Neural cell (in vitro differentiated cells): ENCODE measurements around the gene AUNIP. TPM values are rescaled to one million over a fixed set of nuclear protein-coding genes. Genes with fewer than 3 reads are reported as not detected.

Experiments used
- H2AFZ ChIP-seq: fragments of 200-600, 300-800 bp; sonication (generic), shearing (Covaris generic); 2 replicates; pipeline ENCODE4 v1.6.0; 2014; ENCODE audit warnings: low read depth, mild to moderate bottlenecking, antibody characterized with exemption, low read length, moderate library complexity
- H3F3A ChIP-seq: fragments of 200-600 bp; shearing (Covaris generic); 2 replicates; pipeline ENCODE4 v1.6.1; 2016; ENCODE audit warnings: mild to moderate bottlenecking, moderate library complexity, mixed read lengths, antibody characterized with exemption, low read length; ENCODE audit not compliant: insufficient read depth, poor library complexity, severe bottlenecking
- H3K27ac ChIP-seq: fragments of 200-600, 300-800 bp; sonication (generic), shearing (Covaris generic); 2 replicates; pipeline ENCODE4 v1.5.1; 2014; ENCODE audit warnings: mild to moderate bottlenecking, low read length, moderate library complexity
- H3K27me3 ChIP-seq: fragments of 300-800, 200-600 bp; sonication (generic), shearing (Covaris generic); 2 replicates; pipeline ENCODE4 v1.6.0; 2014; ENCODE audit warnings: mild to moderate bottlenecking, low read depth, low read length, moderate library complexity; ENCODE audit not compliant: insufficient read depth
- H3K36me3 ChIP-seq: fragments of 300-800, 200-600 bp; sonication (generic), shearing (Covaris generic); 2 replicates; pipeline ENCODE4 v1.5.1; 2014; ENCODE audit warnings: mild to moderate bottlenecking, antibody characterized with exemption, low read length, moderate library complexity; ENCODE audit not compliant: insufficient read depth
- H3K4me2 ChIP-seq: fragments of 300-800, 200-600 bp; sonication (generic), shearing (Covaris generic); 2 replicates; pipeline ENCODE4 v1.6.0; 2014; ENCODE audit warnings: mild to moderate bottlenecking, low read length
- H3K4me3 ChIP-seq: fragments of 300-800, 200-600 bp; sonication (generic), shearing (Covaris generic); 2 replicates; pipeline ENCODE4 v1.5.1; 2014; ENCODE audit warnings: mild to moderate bottlenecking, low read length, moderate library complexity
- H3K79me2 ChIP-seq: fragments of 200-600 bp; shearing (Covaris generic); replicated peaks from 2 replicates; pipeline ENCODE4 v1.6.0; 2014; ENCODE audit warnings: mild to moderate bottlenecking, low read length, moderate library complexity; ENCODE audit not compliant: insufficient read depth
- H3K9ac ChIP-seq: fragments of 300-800, 200-600 bp; sonication (generic), shearing (Covaris generic); 2 replicates; pipeline ENCODE4 v1.6.1; 2016; ENCODE audit warnings: mild to moderate bottlenecking, low read length, mixed read lengths
- H3K9me2 ChIP-seq: fragments of 200-600 bp; shearing (Covaris generic); 2 replicates; pipeline ENCODE4 v1.6.1; 2016; ENCODE audit warnings: mild to moderate bottlenecking, low read length, mixed read lengths; ENCODE audit not compliant: insufficient read depth
- H3K9me3 ChIP-seq: fragments of 200-600, 300-800 bp; sonication (generic), shearing (Covaris generic); 2 replicates; pipeline ENCODE4 v1.6.1; 2016; ENCODE audit warnings: mild to moderate bottlenecking, mixed run types, low read length, moderate library complexity, mixed read lengths
- H4K20me1 ChIP-seq: fragments of 200-600 bp; shearing (Covaris generic); 2 replicates; pipeline ENCODE4 v1.6.1; 2016; ENCODE audit warnings: mild to moderate bottlenecking, mixed run types; ENCODE audit not compliant: insufficient read depth
- EP300 ChIP-seq: fragments of 450-650 bp; conservative IDR thresholded peaks from 2 replicates; pipeline ENCODE4 v1.6.1; 2014; ENCODE audit warnings: antibody characterized with exemption, mild to moderate bottlenecking, moderate library complexity; ENCODE audit not compliant: poor library complexity, severe bottlenecking
- EZH2 ChIP-seq: fragments of 200-600, 300-800 bp; shearing (Covaris generic), sonication (generic); IDR thresholded peaks from 2 replicates; pipeline ENCODE4 v1.6.1; 2014; ENCODE audit warnings: antibody characterized with exemption, low read length, borderline replicate concordance, mild to moderate bottlenecking; ENCODE audit not compliant: insufficient read depth, poor library complexity, severe bottlenecking
- MXI1 ChIP-seq: fragments of 450-650 bp; conservative IDR thresholded peaks from 2 replicates; pipeline ENCODE4 v1.6.1; 2014; ENCODE audit warnings: antibody characterized with exemption, mild to moderate bottlenecking; ENCODE audit not compliant: poor library complexity, severe bottlenecking
- POLR2AphosphoS5 ChIP-seq: IDR thresholded peaks from 2 replicates; pipeline ENCODE4 v1.6.1; 2012
- RAD21 ChIP-seq: fragments of 450-650 bp; conservative IDR thresholded peaks from 2 replicates; pipeline ENCODE4 v1.6.1; 2014; ENCODE audit warnings: antibody characterized with exemption, mild to moderate bottlenecking, moderate library complexity
- REST ChIP-seq: IDR thresholded peaks from 2 replicates; pipeline ENCODE4 v1.6.1; 2012; ENCODE audit warnings: borderline replicate concordance
- SMC3 ChIP-seq: fragments of 450-650 bp; conservative IDR thresholded peaks from 2 replicates; pipeline ENCODE4 v1.6.1; 2014; ENCODE audit warnings: antibody characterized with exemption, mild to moderate bottlenecking, moderate library complexity; ENCODE audit not compliant: poor library complexity
- TAF1 ChIP-seq: IDR thresholded peaks from 2 replicates; pipeline ENCODE4 v1.6.1; 2012; ENCODE audit warnings: low read depth
- polyA plus RNA-seq: library from polyadenylated mRNA; depleted of rRNA; stranded (reverse); fragments of >200 nt; gene quantifications from 2 replicates; pipeline ENCODE4 v1.2.3, GENCODE V29; 2014
- TF ChIP-seq, protein P1 (sequence below): fragments of 450-650 bp; IDR thresholded peaks from 2 replicates; pipeline ENCODE4 v1.5.1; 2014; ENCODE audit warnings: antibody characterized with exemption, mild to moderate bottlenecking, moderate library complexity; ENCODE audit not compliant: poor library complexity, severe bottlenecking

AUNIP gene
- polyA plus RNA-seq, 1 donor from 2014 or later = 0.48 TPM

- H3K4me3 ChIP-seq = peak overlapping the region; percentile 82
- H4K20me1 ChIP-seq = no peaks in the 10 kb centered on the region
- H3K4me2 ChIP-seq = peak overlapping the region; percentile 58
- H3F3A ChIP-seq = no peaks in the 10 kb centered on the region
- no peaks in the 10 kb centered on the region for H3K9me2 ChIP-seq
- H3K79me2 ChIP-seq = no peaks in the 10 kb centered on the region
- H3K9ac ChIP-seq = peak overlapping the region; percentile 38
- no peak for TF ChIP-seq RAD21
- TF ChIP-seq TAF1 = no peak
- no peak for TF ChIP-seq REST
- no peak for TF ChIP-seq POLR2AphosphoS5
- H3K27ac ChIP-seq = no peak overlapping the region
- H3K36me3 ChIP-seq = peaks cover 5% of the 10 kb centered on the region
- H3K9me3 ChIP-seq = no peaks in the 10 kb centered on the region
- peaks cover 8% of the 10 kb centered on the region for H3K27me3 ChIP-seq
- no peak overlapping the region for H2AFZ ChIP-seq
Observed at GRCh38 chr1:25858494-25858893, 763 bp downstream of the AUNIP start.

DNA sequence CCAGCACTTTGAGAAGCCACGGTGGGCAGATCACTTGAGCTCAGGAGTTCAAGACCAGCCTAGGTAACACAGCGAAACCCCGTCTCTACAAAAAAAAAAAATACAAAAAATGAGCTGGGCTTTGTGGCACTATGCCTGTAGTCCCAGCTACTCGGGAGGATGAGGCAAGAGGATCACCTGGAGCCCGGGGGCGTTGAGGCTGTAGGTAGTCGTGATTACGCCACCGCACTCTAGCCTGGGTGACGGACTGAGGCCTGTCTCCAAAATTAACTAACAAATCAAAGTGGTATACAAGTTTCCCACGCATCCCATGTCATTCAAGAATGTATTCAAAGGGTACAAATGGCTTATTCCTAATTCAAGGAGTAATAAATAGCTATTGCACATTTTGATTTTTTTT is 2.4 kb downstream of the AUNIP start:
- no peak overlapping the region for H3K4me3 ChIP-seq
- H3K4me2 ChIP-seq = no peak overlapping the region
- no peaks in the 10 kb centered on the region for H4K20me1 ChIP-seq
- H3K79me2 ChIP-seq = no peaks in the 10 kb centered on the region
- no peaks in the 10 kb centered on the region for H3F3A ChIP-seq
- no peak overlapping the region for H3K27ac ChIP-seq
- H3K36me3 ChIP-seq = no peaks in the 10 kb centered on the region
- H2AFZ ChIP-seq = no peak overlapping the region
- peaks cover 8% of the 10 kb centered on the region for H3K27me3 ChIP-seq
- H3K9me2 ChIP-seq = no peaks in the 10 kb centered on the region
- TF ChIP-seq REST (no peak), RAD21 (no peak), POLR2AphosphoS5 (no peak), MXI1 (no peak), EP300 (no peak), TAF1 (no peak), SMC3 (no peak), EZH2 (no peak)
- TF ChIP-seq, protein P1, sequence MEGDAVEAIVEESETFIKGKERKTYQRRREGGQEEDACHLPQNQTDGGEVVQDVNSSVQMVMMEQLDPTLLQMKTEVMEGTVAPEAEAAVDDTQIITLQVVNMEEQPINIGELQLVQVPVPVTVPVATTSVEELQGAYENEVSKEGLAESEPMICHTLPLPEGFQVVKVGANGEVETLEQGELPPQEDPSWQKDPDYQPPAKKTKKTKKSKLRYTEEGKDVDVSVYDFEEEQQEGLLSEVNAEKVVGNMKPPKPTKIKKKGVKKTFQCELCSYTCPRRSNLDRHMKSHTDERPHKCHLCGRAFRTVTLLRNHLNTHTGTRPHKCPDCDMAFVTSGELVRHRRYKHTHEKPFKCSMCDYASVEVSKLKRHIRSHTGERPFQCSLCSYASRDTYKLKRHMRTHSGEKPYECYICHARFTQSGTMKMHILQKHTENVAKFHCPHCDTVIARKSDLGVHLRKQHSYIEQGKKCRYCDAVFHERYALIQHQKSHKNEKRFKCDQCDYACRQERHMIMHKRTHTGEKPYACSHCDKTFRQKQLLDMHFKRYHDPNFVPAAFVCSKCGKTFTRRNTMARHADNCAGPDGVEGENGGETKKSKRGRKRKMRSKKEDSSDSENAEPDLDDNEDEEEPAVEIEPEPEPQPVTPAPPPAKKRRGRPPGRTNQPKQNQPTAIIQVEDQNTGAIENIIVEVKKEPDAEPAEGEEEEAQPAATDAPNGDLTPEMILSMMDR = no peak
- H3K9ac ChIP-seq = no peak overlapping the region
- no peaks in the 10 kb centered on the region for H3K9me3 ChIP-seq
